ENCODE data around the gene MACROH2A2. TPM values are rescaled to one million over a fixed set of nuclear protein-coding genes. Genes with fewer than 3 reads are reported as not detected.

The MACROH2A2 gene
- total RNA-seq, 1 experiment from 2014 or later: 0.32 TPM

- DNase-seq (ENCODE audit: low read depth): no peak
Observed at GRCh38 chr10:70126700-70127395, 74.2 kb downstream of the MACROH2A2 start.

GRCh38 chr10:70130878-70131559 lies 78.4 kb downstream of the MACROH2A2 start:
- DNase-seq (ENCODE audit: low read depth): peak; percentile 22

GRCh38 chr10:70131560-70131937 lies 78.9 kb downstream of the MACROH2A2 start:
- DNase-seq (ENCODE audit: low read depth): no peak

GRCh38 chr10:70132098-70133029 lies 79.7 kb downstream of the MACROH2A2 start, which contains the start of gene AIFM2:
Gene AIFM2, minus strand, starts transcription at chr10:70132825. Its CDS starts 8,741 bp downstream, at chr10:70124084.
- DNase-seq (ENCODE audit: low read depth): peak; percentile 50

GRCh38 chr10:70135046-70135445 lies 82.4 kb downstream of the MACROH2A2 start:
- DNase-seq (ENCODE audit: low read depth): no peak

GRCh38 chr10:70135684-70136083 lies 83.0 kb downstream of the MACROH2A2 start:
- DNase-seq (ENCODE audit: low read depth): no peak

- no peak for DNase-seq (ENCODE audit: low read depth)
Observed at GRCh38 chr10:70137135-70137534, 84.5 kb downstream of the MACROH2A2 start.

- DNase-seq (ENCODE audit: low read depth): no peak
Observed at GRCh38 chr10:70137927-70138883, 85.6 kb downstream of the MACROH2A2 start.

GRCh38 chr10:70139151-70139996 lies 86.7 kb downstream of the MACROH2A2 start:
- DNase-seq (ENCODE audit: low read depth): no peak

GRCh38 chr10:70139997-70140250 lies 87.3 kb downstream of the MACROH2A2 start:
- DNase-seq (ENCODE audit: low read depth): no peak

GRCh38 chr10:70140297-70140696 lies 87.7 kb downstream of the MACROH2A2 start:
- DNase-seq (ENCODE audit: low read depth): no peak

GRCh38 chr10:70142555-70142954 lies 89.9 kb downstream of the MACROH2A2 start:
- DNase-seq (ENCODE audit: low read depth): no peak

GRCh38 chr10:70144372-70145110 lies 91.9 kb downstream of the MACROH2A2 start:
- DNase-seq (ENCODE audit: low read depth): no peak

GRCh38 chr10:70145166-70145665 lies 92.6 kb downstream of the MACROH2A2 start:
- DNase-seq (ENCODE audit: low read depth): no peak

GRCh38 chr10:70145666-70146488 lies 93.2 kb downstream of the MACROH2A2 start:
- DNase-seq (ENCODE audit: low read depth): peak; percentile 59

GRCh38 chr10:70146489-70147258 lies 94.0 kb downstream of the MACROH2A2 start, which contains the start of gene TYSND1:
Gene TYSND1, minus strand, starts transcription at chr10:70146700. Its CDS starts 114 bp downstream, at chr10:70146586.
- peak; percentile 98 for DNase-seq (ENCODE audit: low read depth)

- no peak for DNase-seq (ENCODE audit: low read depth)
Observed at GRCh38 chr10:70147259-70147625, 94.6 kb downstream of the MACROH2A2 start.

Measured in HT1080 (cell line).